ENCODE measurements around the gene IGSF5. TPM values are rescaled to one million over a fixed set of nuclear protein-coding genes. Genes with fewer than 3 reads are reported as not detected.

IGSF5 gene
- total RNA-seq, 1 donor from 2014 or later, result 2.5 TPM

DNA sequence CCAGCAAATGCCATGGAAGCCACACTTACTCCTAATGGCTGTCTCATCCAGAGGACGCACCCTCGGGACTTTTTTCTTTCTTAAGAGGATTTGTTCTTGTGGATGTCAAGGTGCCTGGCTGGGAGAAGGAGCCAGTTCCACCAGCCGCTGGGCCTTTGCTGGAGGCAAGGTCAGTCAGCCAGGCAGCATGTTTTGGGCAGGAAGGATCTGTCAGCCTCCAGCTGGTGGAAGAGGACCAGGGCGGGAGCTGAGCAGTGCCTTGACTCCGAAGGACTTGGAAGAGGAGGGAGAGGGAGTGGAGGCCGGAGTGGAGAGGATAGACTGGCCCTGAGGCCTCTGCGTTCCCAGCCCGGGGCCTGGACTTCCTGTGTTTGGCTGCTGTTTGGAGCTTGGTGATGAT lies 5.7 kb downstream of the IGSF5 start:
- Mint-ChIP-seq H3K27me3 (ENCODE audit: unreplicated experiment) (no peaks in the 10 kb centered on the region), H3K4me3 (ENCODE audit: unreplicated experiment) (no peak overlapping the region), H3K4me1 (ENCODE audit: unreplicated experiment) (no peaks in the 10 kb centered on the region), H3K9me3 (ENCODE audit: unreplicated experiment) (no peaks in the 10 kb centered on the region), H3K36me3 (ENCODE audit: low read depth, unreplicated experiment) (no peaks in the 10 kb centered on the region), H3K27ac (ENCODE audit: unreplicated experiment) (no peak overlapping the region)
- DNase-seq (ENCODE audit: low spot score), result no peak
- TF ChIP-seq CTCF (IDR thresholded peaks at IDR 0.05; ENCODE audit: unreplicated experiment), result no peak

GRCh38 chr21:39754811-39755210 lies 9.8 kb downstream of the IGSF5 start:
- Mint-ChIP-seq H3K27ac (ENCODE audit: unreplicated experiment) (no peak overlapping the region), H3K36me3 (ENCODE audit: low read depth, unreplicated experiment) (no peaks in the 10 kb centered on the region)

DNA sequence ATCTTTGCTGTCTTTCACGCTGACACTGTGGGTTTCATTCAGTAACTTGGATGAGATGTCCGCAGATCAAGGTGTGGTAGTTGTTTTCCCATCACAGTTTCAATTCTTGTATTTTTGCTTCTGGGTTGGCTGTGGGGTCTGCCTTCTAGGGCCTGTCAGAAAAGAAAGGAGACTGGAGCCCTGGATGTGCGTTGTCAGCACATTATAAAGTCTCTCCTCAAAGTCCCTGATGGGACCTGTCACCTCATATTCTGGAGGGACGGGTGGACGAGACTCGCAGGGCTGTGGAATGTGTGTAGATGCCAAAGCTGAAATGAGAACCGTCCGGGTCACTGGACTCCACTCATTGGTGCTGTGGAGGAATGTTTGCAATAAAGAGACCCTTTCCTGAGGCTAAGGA lies 11.3 kb downstream of the IGSF5 start:
- TF ChIP-seq CTCF (IDR thresholded peaks at IDR 0.05; ENCODE audit: unreplicated experiment), result no peak
- no peaks in the 10 kb centered on the region for H3K9me3 Mint-ChIP-seq (ENCODE audit: unreplicated experiment)
- no peaks in the 10 kb centered on the region for H3K4me1 Mint-ChIP-seq (ENCODE audit: unreplicated experiment)
- H3K27me3 Mint-ChIP-seq (ENCODE audit: unreplicated experiment), result peaks cover 1% of the 10 kb centered on the region
- H3K36me3 Mint-ChIP-seq (ENCODE audit: low read depth, unreplicated experiment), result no peaks in the 10 kb centered on the region
- DNase-seq (ENCODE audit: low spot score), result no peak
- no peak overlapping the region for H3K4me3 Mint-ChIP-seq (ENCODE audit: unreplicated experiment)
- H3K27ac Mint-ChIP-seq (ENCODE audit: unreplicated experiment), result no peak overlapping the region

More at GRCh38 chr21:39754811-39755210, 9.8 kb downstream of the IGSF5 start:
- no peak for DNase-seq (ENCODE audit: low spot score)
- peaks cover 1% of the 10 kb centered on the region for H3K27me3 Mint-ChIP-seq (ENCODE audit: unreplicated experiment)
- H3K4me3 Mint-ChIP-seq (ENCODE audit: unreplicated experiment), result no peak overlapping the region
- no peaks in the 10 kb centered on the region for H3K9me3 Mint-ChIP-seq (ENCODE audit: unreplicated experiment)
- no peaks in the 10 kb centered on the region for H3K4me1 Mint-ChIP-seq (ENCODE audit: unreplicated experiment)
- TF ChIP-seq CTCF (IDR thresholded peaks at IDR 0.05; ENCODE audit: unreplicated experiment), result no peak

DNA sequence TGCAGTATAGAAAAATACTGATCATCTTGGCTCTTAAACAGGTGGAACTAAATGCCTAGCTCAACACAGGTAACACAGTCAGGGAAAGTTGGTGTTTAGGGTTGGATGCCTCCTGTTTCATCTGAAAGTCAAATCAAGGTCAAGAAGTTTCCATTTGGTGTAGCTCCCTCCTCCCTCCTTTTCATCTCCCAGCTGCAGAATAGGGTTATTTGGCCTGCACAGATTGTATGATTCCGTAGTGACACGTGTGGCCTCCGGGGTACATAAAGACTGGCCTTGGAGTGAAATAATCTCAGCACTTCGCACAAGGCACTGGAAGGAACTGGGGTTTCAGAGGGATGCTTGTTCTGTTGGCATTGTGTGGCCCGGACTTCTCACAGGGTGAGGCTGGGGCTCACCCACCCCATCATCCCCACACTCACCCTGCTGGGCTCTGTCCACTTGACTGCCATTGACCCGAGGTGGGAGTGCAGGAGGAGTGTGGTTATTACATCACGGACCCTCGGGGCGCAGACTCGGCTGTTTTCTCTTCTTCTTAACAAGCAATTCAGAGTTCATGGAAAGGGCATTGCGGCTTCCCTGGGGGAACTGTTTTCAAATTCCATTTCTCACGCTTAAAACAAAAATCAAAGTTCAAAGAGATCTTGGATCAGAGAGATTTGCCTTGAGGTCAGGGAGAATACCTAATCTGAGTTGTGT lies 18.4 kb downstream of the IGSF5 start:
- Mint-ChIP-seq H3K4me1 (ENCODE audit: unreplicated experiment) (peaks cover 19% of the 10 kb centered on the region), H3K27ac (ENCODE audit: unreplicated experiment) (no peak overlapping the region), H3K36me3 (ENCODE audit: low read depth, unreplicated experiment) (peaks cover 4% of the 10 kb centered on the region), H3K27me3 (ENCODE audit: unreplicated experiment) (peaks cover 3% of the 10 kb centered on the region), H3K4me3 (ENCODE audit: unreplicated experiment) (no peak overlapping the region), H3K9me3 (ENCODE audit: unreplicated experiment) (no peaks in the 10 kb centered on the region)
- no peak for DNase-seq (ENCODE audit: low spot score)
- no peak for TF ChIP-seq CTCF (IDR thresholded peaks at IDR 0.05; ENCODE audit: unreplicated experiment)

DNA sequence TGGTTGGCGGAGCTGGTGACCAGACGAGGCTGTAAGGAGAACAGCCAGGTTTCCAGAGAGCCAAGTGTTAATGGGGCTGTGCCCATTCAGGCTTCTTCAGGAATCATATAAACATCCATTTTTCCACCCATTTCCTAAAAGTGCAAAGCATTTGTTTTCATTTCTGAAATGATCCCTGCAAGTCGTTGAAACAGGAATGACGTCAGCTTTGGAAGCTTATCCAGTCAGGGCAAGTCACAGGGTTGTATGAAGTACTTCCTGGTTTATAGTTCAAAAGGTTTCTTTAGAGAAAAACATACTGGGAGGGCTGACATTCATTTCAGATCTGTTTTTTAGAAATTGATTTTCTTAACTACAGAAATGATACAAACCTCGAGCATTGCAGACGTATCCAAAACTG lies 29.2 kb downstream of the IGSF5 start:
- Mint-ChIP-seq H3K9me3 (ENCODE audit: unreplicated experiment) (no peaks in the 10 kb centered on the region), H3K4me1 (ENCODE audit: unreplicated experiment) (peaks cover 10% of the 10 kb centered on the region)

More for the DNA sequence above, 29.2 kb downstream of the IGSF5 start:
- no peaks in the 10 kb centered on the region for H3K36me3 Mint-ChIP-seq (ENCODE audit: low read depth, unreplicated experiment)
- no peak overlapping the region for H3K27ac Mint-ChIP-seq (ENCODE audit: unreplicated experiment)
- H3K27me3 Mint-ChIP-seq (ENCODE audit: unreplicated experiment), result no peaks in the 10 kb centered on the region
- no peak overlapping the region for H3K4me3 Mint-ChIP-seq (ENCODE audit: unreplicated experiment)
- no peak for TF ChIP-seq CTCF (IDR thresholded peaks at IDR 0.05; ENCODE audit: unreplicated experiment)
- DNase-seq (ENCODE audit: low spot score), result no peak
